NCI-H2107 treated with DMSO at 0.1 percent for 48 hours (cell line): Measurements from ENCODE around the gene ENTHD1.
"Not testable (repeated sequence)": the region's sequence is repeated elsewhere in the genome, so short reads cannot be mapped to it uniquely, and the experiment has no call there.

Source experiments
- DNase-seq: peaks from one replicate; lab custom pipeline; 2025; ENCODE audit not compliant: unreplicated experiment; lab: John Stamatoyannopoulos, UW

The ENTHD1 gene

GRCh38 chr22:39901565-39902146 lies 8.1 kb upstream of the ENTHD1 start:
- no peak for DNase-seq

GRCh38 chr22:39900306-39901227 lies 7.0 kb upstream of the ENTHD1 start, which contains the start of gene GRAP2:
TSS of gene GRAP2 (plus strand) at chr22:39901084. CDS start at chr22:39947107, 46,023 bp downstream.
- DNase-seq: no peak

GRCh38 chr22:39898997-39899396 lies 5.4 kb upstream of the ENTHD1 start:
- no peak for DNase-seq

- no peak for DNase-seq
Measured at GRCh38 chr22:39897841-39898240, 4.3 kb upstream of the ENTHD1 start.

- DNase-seq: no peak
Measured at GRCh38 chr22:39896313-39896996, 2.9 kb upstream of the ENTHD1 start.

GRCh38 chr22:39895682-39896081 lies 2.1 kb upstream of the ENTHD1 start:
- DNase-seq: no peak

- no peak for DNase-seq
Measured at GRCh38 chr22:39894554-39895092, 1.1 kb upstream of the ENTHD1 start.

GRCh38 chr22:39889924-39890323 lies 3.6 kb downstream of the ENTHD1 start:
- not testable (repeated sequence) for DNase-seq

- DNase-seq: no peak
Measured at GRCh38 chr22:39883057-39883456, 10.5 kb downstream of the ENTHD1 start.

- DNase-seq: no peak
Measured at GRCh38 chr22:39880722-39881121, 12.8 kb downstream of the ENTHD1 start.

GRCh38 chr22:39877079-39877845 lies 16.3 kb downstream of the ENTHD1 start:
- no peak for DNase-seq

GRCh38 chr22:39875176-39875885 lies 18.2 kb downstream of the ENTHD1 start:
- DNase-seq: not testable (repeated sequence)

- DNase-seq: no peak
Measured at GRCh38 chr22:39873965-39874364, 19.6 kb downstream of the ENTHD1 start.

- DNase-seq: no peak
Measured at GRCh38 chr22:39872548-39872947, 21.0 kb downstream of the ENTHD1 start.

GRCh38 chr22:39871008-39871798 lies 22.4 kb downstream of the ENTHD1 start:
- no peak for DNase-seq

GRCh38 chr22:39869797-39870196 lies 23.8 kb downstream of the ENTHD1 start:
- DNase-seq: not testable (repeated sequence)

GRCh38 chr22:39868741-39869140 lies 24.8 kb downstream of the ENTHD1 start:
- no peak for DNase-seq

GRCh38 chr22:39859903-39860588 lies 33.5 kb downstream of the ENTHD1 start:
- DNase-seq: no peak

GRCh38 chr22:39856588-39856987 lies 37.0 kb downstream of the ENTHD1 start:
- no peak for DNase-seq
